ENCODE results near the gene IGDCC3.

The IGDCC3 gene

DNA sequence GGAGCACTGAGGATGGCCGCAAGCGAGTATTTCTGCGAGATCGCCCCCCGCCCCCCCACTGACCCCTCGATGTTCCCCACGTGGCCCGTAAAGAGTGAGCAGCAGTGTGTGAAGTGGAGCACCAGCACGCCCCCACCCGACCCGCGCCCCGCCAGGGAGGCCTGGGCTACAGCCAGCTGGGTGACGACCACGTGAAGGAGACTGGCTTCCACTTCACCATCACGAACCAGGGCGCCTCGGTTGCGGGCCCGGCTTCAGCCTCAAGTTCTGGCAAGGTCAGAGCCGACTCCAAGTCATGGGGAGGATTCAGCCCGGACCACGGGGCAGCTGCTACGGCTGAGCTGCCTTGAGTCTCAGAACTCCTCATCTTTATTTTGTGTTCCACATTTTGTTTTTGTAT, 75.7 kb downstream of the IGDCC3 start:
- TF ChIP-seq, protein P1, sequence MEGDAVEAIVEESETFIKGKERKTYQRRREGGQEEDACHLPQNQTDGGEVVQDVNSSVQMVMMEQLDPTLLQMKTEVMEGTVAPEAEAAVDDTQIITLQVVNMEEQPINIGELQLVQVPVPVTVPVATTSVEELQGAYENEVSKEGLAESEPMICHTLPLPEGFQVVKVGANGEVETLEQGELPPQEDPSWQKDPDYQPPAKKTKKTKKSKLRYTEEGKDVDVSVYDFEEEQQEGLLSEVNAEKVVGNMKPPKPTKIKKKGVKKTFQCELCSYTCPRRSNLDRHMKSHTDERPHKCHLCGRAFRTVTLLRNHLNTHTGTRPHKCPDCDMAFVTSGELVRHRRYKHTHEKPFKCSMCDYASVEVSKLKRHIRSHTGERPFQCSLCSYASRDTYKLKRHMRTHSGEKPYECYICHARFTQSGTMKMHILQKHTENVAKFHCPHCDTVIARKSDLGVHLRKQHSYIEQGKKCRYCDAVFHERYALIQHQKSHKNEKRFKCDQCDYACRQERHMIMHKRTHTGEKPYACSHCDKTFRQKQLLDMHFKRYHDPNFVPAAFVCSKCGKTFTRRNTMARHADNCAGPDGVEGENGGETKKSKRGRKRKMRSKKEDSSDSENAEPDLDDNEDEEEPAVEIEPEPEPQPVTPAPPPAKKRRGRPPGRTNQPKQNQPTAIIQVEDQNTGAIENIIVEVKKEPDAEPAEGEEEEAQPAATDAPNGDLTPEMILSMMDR (IDR thresholded peaks at IDR 0.05; ENCODE audit: low read depth, low read length): no peak
- H3K4me3 ChIP-seq (replicated peaks in 1 of 2; ENCODE audit: low read depth in 2 of 2, low read length in 2 of 2): no peak overlapping the region
- no peak for DNase-seq (ENCODE audit: low read depth in 2 of 2)

DNA sequence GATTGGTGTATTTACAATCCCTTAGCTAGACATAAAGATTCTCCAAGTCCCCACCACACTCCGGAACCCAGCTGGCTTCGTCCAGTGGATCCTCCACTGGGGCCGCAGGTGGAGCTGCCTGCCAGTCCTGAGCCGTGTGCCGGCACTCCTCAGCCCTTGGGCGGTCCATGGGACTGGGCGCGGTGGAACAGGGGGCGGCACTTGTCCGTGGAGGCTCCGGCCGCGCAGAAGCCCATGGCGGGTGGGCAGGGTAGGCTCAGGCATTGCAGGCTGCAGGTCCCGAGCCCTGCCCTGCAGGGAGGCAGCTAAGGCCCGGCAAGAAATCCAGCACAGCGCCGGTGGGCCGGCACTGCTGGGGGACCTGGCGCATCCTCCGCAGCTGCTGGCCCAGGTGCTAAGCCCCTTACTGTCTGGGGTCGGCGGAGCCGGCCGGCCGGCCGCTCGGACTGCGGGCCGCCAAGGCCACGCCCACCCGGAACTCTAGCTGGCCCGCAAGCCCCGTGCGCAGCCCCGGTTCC, 76.8 kb downstream of the IGDCC3 start:
- no peak overlapping the region for H3K4me3 ChIP-seq (replicated peaks in 1 of 2; ENCODE audit: low read depth in 2 of 2, low read length in 2 of 2)
- TF ChIP-seq, protein P1 (IDR thresholded peaks at IDR 0.05; ENCODE audit: low read depth, low read length): no peak
- DNase-seq (ENCODE audit: low read depth in 2 of 2): no peak

DNA sequence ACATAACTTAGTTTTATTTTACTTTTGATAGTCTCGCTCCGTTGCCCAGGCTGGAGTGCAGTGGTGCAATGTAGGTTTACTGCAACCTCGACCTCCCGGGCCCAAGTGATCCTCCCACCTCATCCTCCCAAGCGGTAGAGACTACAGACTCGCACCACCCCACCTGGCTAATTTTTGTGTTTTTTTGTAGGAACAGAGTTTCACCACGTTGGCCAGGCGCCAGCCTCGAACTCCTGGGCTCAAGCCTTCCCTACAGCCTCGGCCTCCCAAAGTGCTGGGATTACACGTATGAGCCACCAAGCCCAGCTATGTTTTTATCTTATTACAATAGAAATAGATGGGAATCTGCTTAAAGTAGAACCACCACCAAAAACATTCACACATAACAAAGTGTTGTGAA, 79.1 kb downstream of the IGDCC3 start:
- TF ChIP-seq, protein P1 (IDR thresholded peaks at IDR 0.05; ENCODE audit: low read depth, low read length): no peak
- H3K4me3 ChIP-seq (replicated peaks in 1 of 2; ENCODE audit: low read depth in 2 of 2, low read length in 2 of 2): no peak overlapping the region
- no peak for DNase-seq (ENCODE audit: low read depth in 2 of 2)

DNA sequence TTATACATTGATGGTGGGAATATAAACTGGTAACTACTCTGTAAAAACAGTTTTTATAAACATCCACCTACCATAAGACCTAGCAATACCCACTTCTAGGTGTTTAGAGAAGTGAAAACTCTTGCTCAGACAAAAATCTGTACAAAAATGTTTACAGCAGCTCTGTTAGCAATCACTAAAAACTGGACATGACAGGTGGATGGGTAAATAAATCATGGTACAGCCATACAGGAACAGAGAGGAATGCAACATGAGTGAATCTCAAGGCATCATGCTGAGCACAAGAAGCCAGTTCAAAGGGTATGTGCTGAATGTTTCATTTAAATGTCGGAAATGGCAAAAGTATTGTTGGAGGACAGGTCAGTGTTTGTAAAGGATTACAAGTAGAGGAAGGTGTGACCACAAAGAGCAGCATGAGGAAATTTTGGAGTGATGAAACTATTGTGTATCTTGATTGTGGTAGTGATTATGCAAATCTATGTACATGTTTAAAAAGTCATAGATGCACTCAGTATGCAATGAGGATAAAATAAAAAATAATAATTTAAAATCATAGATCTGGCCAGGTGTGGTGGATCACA, 84.8 kb downstream of the IGDCC3 start:
- TF ChIP-seq, protein P1 (IDR thresholded peaks at IDR 0.05; ENCODE audit: low read depth, low read length): no peak
- no peak overlapping the region for H3K4me3 ChIP-seq (replicated peaks in 1 of 2; ENCODE audit: low read depth in 2 of 2, low read length in 2 of 2)
- no peak for DNase-seq (ENCODE audit: low read depth in 2 of 2)

DNA sequence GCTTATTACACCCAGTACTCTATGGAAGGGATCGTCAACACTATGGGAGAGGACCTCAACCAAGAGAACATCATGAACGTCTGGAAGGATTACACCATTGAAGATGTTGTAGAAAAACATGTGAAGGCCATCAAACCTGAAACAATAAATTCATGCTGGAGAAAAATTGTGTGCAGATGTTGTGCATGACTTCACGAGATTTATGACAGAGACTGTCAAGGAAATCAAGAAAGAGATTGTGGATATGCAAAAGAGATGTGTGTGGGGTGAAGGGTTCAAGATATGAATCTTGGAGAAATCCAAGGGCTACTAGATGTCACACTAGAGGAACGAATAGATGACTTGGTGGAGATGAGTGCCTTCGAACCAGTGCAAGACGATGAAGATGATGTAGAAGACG, 87.6 kb downstream of the IGDCC3 start:
- no peak for DNase-seq (ENCODE audit: low read depth in 2 of 2)
- no peak overlapping the region for H3K4me3 ChIP-seq (replicated peaks in 1 of 2; ENCODE audit: low read depth in 2 of 2, low read length in 2 of 2)
- TF ChIP-seq, protein P1 (IDR thresholded peaks at IDR 0.05; ENCODE audit: low read depth, low read length): no peak

DNA sequence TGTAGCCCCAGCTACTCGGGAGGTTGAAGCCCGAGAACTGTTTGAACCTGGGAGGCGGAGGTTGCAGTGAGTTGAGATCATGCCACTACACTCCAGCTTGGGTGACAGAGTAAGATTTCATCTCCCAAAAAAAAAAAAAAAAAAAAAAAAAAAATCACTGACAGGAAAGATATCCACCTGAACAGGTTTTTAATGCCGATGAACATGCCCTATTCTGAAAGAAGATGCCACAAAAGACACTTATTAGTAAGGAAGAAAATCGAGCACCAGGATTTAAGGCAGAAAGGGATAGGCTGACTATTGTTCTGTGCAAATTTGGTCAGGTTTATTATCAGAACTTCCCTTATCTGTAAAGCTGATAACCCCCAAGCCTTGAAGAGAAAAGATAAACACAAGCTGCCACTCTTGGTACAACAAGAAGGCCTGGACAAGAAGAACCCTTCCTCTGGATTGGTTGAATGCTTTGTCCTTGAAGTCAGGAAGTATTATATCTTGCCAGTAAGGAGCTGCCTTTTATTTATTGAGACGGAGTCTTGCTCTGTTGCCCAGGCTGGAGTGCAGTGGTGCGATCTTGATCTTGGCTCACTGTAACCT, 88.4 kb downstream of the IGDCC3 start:
- TF ChIP-seq, protein P1 (IDR thresholded peaks at IDR 0.05; ENCODE audit: low read depth, low read length): no peak
- H3K4me3 ChIP-seq (replicated peaks in 1 of 2; ENCODE audit: low read depth in 2 of 2, low read length in 2 of 2): no peak overlapping the region
- DNase-seq (ENCODE audit: low read depth in 2 of 2): no peak

DNA sequence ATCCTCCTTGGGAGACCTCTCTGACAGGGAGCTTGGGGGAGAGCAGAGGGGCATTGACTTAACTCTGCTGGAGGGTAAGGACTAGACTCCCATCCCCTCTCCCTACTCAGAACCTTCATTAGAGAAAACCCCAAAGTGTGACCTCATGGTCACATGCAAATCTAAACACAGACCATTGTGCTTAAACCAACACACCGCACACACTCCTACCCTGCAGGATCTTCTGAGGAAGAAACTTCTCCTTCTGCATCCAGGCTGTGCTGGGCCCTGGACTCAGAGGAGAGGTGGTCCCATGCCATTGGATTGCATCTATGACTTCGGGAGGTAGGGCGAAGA, 90.3 kb downstream of the IGDCC3 start:
- DNase-seq (ENCODE audit: low read depth in 2 of 2): no peak
- TF ChIP-seq, protein P1 (IDR thresholded peaks at IDR 0.05; ENCODE audit: low read depth, low read length): no peak
- H3K4me3 ChIP-seq (replicated peaks in 1 of 2; ENCODE audit: low read depth in 2 of 2, low read length in 2 of 2): no peak overlapping the region
